Measurements from ENCODE around the gene LSP1.
"Not testable (repeated sequence)": the region's sequence is repeated elsewhere in the genome, so short reads cannot be mapped to it uniquely, and the experiment has no call there.

LSP1 gene

GRCh38 chr11:1852877-1853276 lies at the start of gene LSP1:
Gene LSP1, plus strand, starts transcription at chr11:1853084. Its CDS starts 61 bp downstream, at chr11:1853145.
- peak; percentile 60 for DNase-seq

GRCh38 chr11:1803246-1803645 lies 49.6 kb upstream of the LSP1 start:
- no peak for DNase-seq

- not testable (repeated sequence) for DNase-seq
Measured at GRCh38 chr11:1803835-1804519, 48.9 kb upstream of the LSP1 start.

GRCh38 chr11:1805525-1805924 lies 47.4 kb upstream of the LSP1 start:
- no peak for DNase-seq

- DNase-seq, result no peak
Measured at GRCh38 chr11:1807264-1807995, 45.5 kb upstream of the LSP1 start.

GRCh38 chr11:1810761-1811160 lies 42.1 kb upstream of the LSP1 start:
- no peak for DNase-seq

- no peak for DNase-seq
Measured at GRCh38 chr11:1812274-1812673, 40.6 kb upstream of the LSP1 start.

GRCh38 chr11:1812801-1813200 lies 40.1 kb upstream of the LSP1 start:
- DNase-seq, result no peak

GRCh38 chr11:1813356-1813755 lies 39.5 kb upstream of the LSP1 start:
- DNase-seq, result not testable (repeated sequence)

GRCh38 chr11:1814691-1815090 lies 38.2 kb upstream of the LSP1 start:
- no peak for DNase-seq

- no peak for DNase-seq
Measured at GRCh38 chr11:1815311-1815710, 37.6 kb upstream of the LSP1 start.

GRCh38 chr11:1815751-1816150 lies 37.1 kb upstream of the LSP1 start:
- DNase-seq, result no peak

- DNase-seq, result no peak
Measured at GRCh38 chr11:1817000-1817399, 35.9 kb upstream of the LSP1 start.

- no peak for DNase-seq
Measured at GRCh38 chr11:1817511-1817910, 35.4 kb upstream of the LSP1 start.

- DNase-seq, result no peak
Measured at GRCh38 chr11:1819074-1819473, 33.8 kb upstream of the LSP1 start.

- DNase-seq, result no peak
Measured at GRCh38 chr11:1820463-1821325, 32.2 kb upstream of the LSP1 start.

- no peak for DNase-seq
Measured at GRCh38 chr11:1821562-1821961, 31.3 kb upstream of the LSP1 start.

- DNase-seq, result no peak
Measured at GRCh38 chr11:1822648-1823375, 30.1 kb upstream of the LSP1 start.

- no peak for DNase-seq
Measured at GRCh38 chr11:1823376-1824220, 29.3 kb upstream of the LSP1 start.

- no peak for DNase-seq
Measured at GRCh38 chr11:1824221-1825038, 28.5 kb upstream of the LSP1 start.

Measured in activated CD4-positive, alpha-beta T cell treated with anti-CD3 and anti-CD28 coated beads for 1 hour (primary cell).